ENCODE measurements around the gene ZNF791. TPM values are rescaled to one million over a fixed set of nuclear protein-coding genes. Genes with fewer than 3 reads are reported as not detected.

ZNF791 gene
- total RNA-seq, 1 donor from 2014 or later = 60.7 TPM

DNA sequence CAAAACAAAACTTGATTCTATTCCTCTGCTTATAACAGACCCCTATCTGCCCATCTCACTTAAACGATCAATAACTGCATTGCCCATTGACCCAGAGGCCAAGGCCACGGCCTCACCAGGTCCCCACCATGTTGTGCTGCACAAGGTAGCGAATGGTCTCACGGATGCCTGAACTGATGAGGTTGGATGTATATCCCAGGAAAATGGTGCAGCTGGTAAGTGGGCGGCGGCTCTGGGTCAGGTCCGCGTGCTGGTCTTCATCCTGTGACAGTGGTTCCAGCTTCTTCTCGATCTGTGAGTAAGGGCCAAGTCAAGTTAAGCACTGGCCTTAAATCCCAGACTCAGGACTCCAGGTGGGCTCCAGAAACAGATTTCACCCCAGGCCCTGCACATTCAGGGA, 69.3 kb downstream of the ZNF791 start:
- peak overlapping the region; percentile 73 for H3K4me3 Mint-ChIP-seq
- peaks cover 19% of the 10 kb centered on the region for H3K36me3 Mint-ChIP-seq
- Histone ChIP-seq H3K27ac (no peak overlapping the region), H3K4me3 (no peak overlapping the region), H3F3A (ENCODE audit: low read depth) (peaks cover 48% of the 10 kb centered on the region), H3K27me3 (no peaks in the 10 kb centered on the region), H3K9ac (no peak overlapping the region), H3K4me2 (no peak overlapping the region), H4K20me1 (ENCODE audit: low read depth) (peaks cover 4% of the 10 kb centered on the region), H3K79me2 (ENCODE audit: low read depth) (peaks cover 9% of the 10 kb centered on the region), H2AFZ (replicated peaks) (no peak overlapping the region), H3K36me3 (no peaks in the 10 kb centered on the region), H3K9me3 (ENCODE audit: low read depth) (no peaks in the 10 kb centered on the region), H3K4me1 (no peaks in the 10 kb centered on the region)
- no peak for DNase-seq (ENCODE audit: low spot score)
- peaks cover 4% of the 10 kb centered on the region for H3K27me3 Mint-ChIP-seq (ENCODE audit: insufficient read depth, low read depth)
- H3K4me1 Mint-ChIP-seq = peaks cover 5% of the 10 kb centered on the region
- no peaks in the 10 kb centered on the region for H3K9me3 Mint-ChIP-seq
- no peak for TF ChIP-seq EZH2phosphoT487 (IDR thresholded peaks at IDR 0.05)
- TF ChIP-seq CTCF (IDR thresholded peaks at IDR 0.05) = no peak
- no peak for TF ChIP-seq EZH2 (IDR thresholded peaks at IDR 0.05)
- no peak overlapping the region for H3K27ac Mint-ChIP-seq

- H3K9ac ChIP-seq = peak within 1 kb of the TSS; percentile 48
- H3K4me1 ChIP-seq = no peaks in the 10 kb centered on the region
- peaks cover 5% of the 10 kb centered on the region for H3K4me1 Mint-ChIP-seq
- H3K4me3 Mint-ChIP-seq = peak within 1 kb of the TSS; percentile 94
- peak; percentile 98 for DNase-seq (ENCODE audit: low spot score)
- peak; percentile 13 for TF ChIP-seq CTCF (IDR thresholded peaks at IDR 0.05)
- no peak for TF ChIP-seq EZH2 (IDR thresholded peaks at IDR 0.05)
- peak within 1 kb of the TSS; percentile 96 for H3K27ac ChIP-seq
- no peaks in the 10 kb centered on the region for H3K27me3 ChIP-seq
- H3K9me3 Mint-ChIP-seq = no peaks in the 10 kb centered on the region
- H2AFZ ChIP-seq (replicated peaks) = peak within 1 kb of the TSS; percentile 67
- H3K36me3 ChIP-seq = no peaks in the 10 kb centered on the region
- peaks cover 9% of the 10 kb centered on the region for H3K79me2 ChIP-seq (ENCODE audit: low read depth)
- no peaks in the 10 kb centered on the region for H4K20me1 ChIP-seq (ENCODE audit: low read depth)
- H3F3A ChIP-seq (ENCODE audit: low read depth) = peaks cover 40% of the 10 kb centered on the region
- no peaks in the 10 kb centered on the region for H3K9me3 ChIP-seq (ENCODE audit: low read depth)
- peaks cover 15% of the 10 kb centered on the region for H3K36me3 Mint-ChIP-seq
- peaks cover 4% of the 10 kb centered on the region for H3K27me3 Mint-ChIP-seq (ENCODE audit: insufficient read depth, low read depth)
- peak within 1 kb of the TSS; percentile 70 for H3K4me3 ChIP-seq
- H3K4me2 ChIP-seq = peak within 1 kb of the TSS; percentile 68
- H3K27ac Mint-ChIP-seq = peak within 1 kb of the TSS; percentile 85
Observed at GRCh38 chr19:12681074-12681987, 70.6 kb downstream of the ZNF791 start, which contains the start of gene DHPS. Gene DHPS, minus strand, starts transcription at chr19:12681880. Its CDS starts 114 bp downstream, at chr19:12681766.

Other genes starting within 250 kb of the ZNF791 start
- gene ZNF442, start 245.2 kb upstream of the ZNF791 start, total RNA-seq (ENCODE audit: low replicate concordance) = 6.0 and 14.9 TPM in 2 replicates
- 7.0 and 8.7 TPM in 2 replicates for gene ZNF799, start 209.6 kb upstream of the ZNF791 start, total RNA-seq (ENCODE audit: low replicate concordance)
- gene ZNF443, start 169.9 kb upstream of the ZNF791 start, total RNA-seq (ENCODE audit: low replicate concordance) = 15.8 and 18.9 TPM in 2 replicates
- 10.9 and 14.6 TPM in 2 replicates for gene ZNF709, start 126.1 kb upstream of the ZNF791 start, total RNA-seq (ENCODE audit: low replicate concordance)
- 13.9 and 15.0 TPM in 2 replicates for gene ZNF564, start 59.4 kb upstream of the ZNF791 start, total RNA-seq (ENCODE audit: low replicate concordance)
- gene ZNF490, start 107 bp upstream of the ZNF791 start, total RNA-seq (ENCODE audit: low replicate concordance) = 6.8 and 16.7 TPM in 2 replicates
- gene MAN2B1, start 55.8 kb downstream of the ZNF791 start, total RNA-seq (ENCODE audit: low replicate concordance) = 35.8 and 73.6 TPM in 2 replicates
- gene WDR83, start 55.9 kb downstream of the ZNF791 start, total RNA-seq (ENCODE audit: low replicate concordance) = 11.0 and 15.9 TPM in 2 replicates
- gene DHPS, start 71.0 kb downstream of the ZNF791 start, total RNA-seq (ENCODE audit: low replicate concordance) = 78.3 and 108 TPM in 2 replicates
- not detected in 2 replicates for gene GNG14, start 77.1 kb downstream of the ZNF791 start, total RNA-seq (ENCODE audit: low replicate concordance)
- 4.0 and 21.4 TPM in 2 replicates for gene FBXW9, start 85.7 kb downstream of the ZNF791 start, total RNA-seq (ENCODE audit: low replicate concordance)
- gene TNPO2, start 113.0 kb downstream of the ZNF791 start, total RNA-seq (ENCODE audit: low replicate concordance) = 58.1 and 87.4 TPM in 2 replicates
- 105 and 194 TPM in 2 replicates for gene TRIR, start 123.8 kb downstream of the ZNF791 start, total RNA-seq (ENCODE audit: low replicate concordance)
- 62.9 and 99.6 TPM in 2 replicates for gene GET3, start 126.6 kb downstream of the ZNF791 start, total RNA-seq (ENCODE audit: low replicate concordance)
- gene BEST2, start 140.9 kb downstream of the ZNF791 start, total RNA-seq (ENCODE audit: low replicate concordance) = not detected in 2 replicates
- gene HOOK2, start 164.6 kb downstream of the ZNF791 start, total RNA-seq (ENCODE audit: low replicate concordance) = 14.3 and 25.1 TPM in 2 replicates
- 1.5 and 12.6 TPM in 2 replicates for gene JUNB, start 180.6 kb downstream of the ZNF791 start, total RNA-seq (ENCODE audit: low replicate concordance)
- gene PRDX2, start 190.9 kb downstream of the ZNF791 start, total RNA-seq (ENCODE audit: low replicate concordance) = 463 and 727 TPM in 2 replicates
- not detected in 2 replicates for gene THSD8, start 191.1 kb downstream of the ZNF791 start, total RNA-seq (ENCODE audit: low replicate concordance)
- 60.3 and 61.3 TPM in 2 replicates for gene RNASEH2A, start 195.7 kb downstream of the ZNF791 start, total RNA-seq (ENCODE audit: low replicate concordance)
- gene RTBDN, start 223.7 kb downstream of the ZNF791 start, total RNA-seq (ENCODE audit: low replicate concordance) = 0.19 TPM in 1 of 2 replicates, not detected in the other
- 8.3 and 13.3 TPM in 2 replicates for gene MAST1, start 227.6 kb downstream of the ZNF791 start, total RNA-seq (ENCODE audit: low replicate concordance)

Measured in neural progenitor cell (in vitro differentiated cells).